Hepatocyte (in vitro differentiated cells): Measurements from ENCODE around the gene MEG3.

Experiments
- CTCF ChIP-seq: fragments of 200-600 bp; sonication (generic); IDR thresholded peaks from 2 replicates; pipeline ENCODE4 v1.5.1; 2016; ENCODE audit warnings: antibody characterized with exemption, mild to moderate bottlenecking; ENCODE audit not compliant: poor library complexity
- EZH2 ChIP-seq: fragments of 200-600 bp; sonication (generic); IDR thresholded peaks from 2 replicates; pipeline ENCODE4 v1.6.1; 2016; ENCODE audit warnings: antibody characterized with exemption, mild to moderate bottlenecking, borderline replicate concordance
- EZH2phosphoT487 ChIP-seq: fragments of 200-600 bp; sonication (generic); IDR thresholded peaks from one replicate; pipeline ENCODE4 v1.6.1; 2018; ENCODE audit warnings: antibody characterized with exemption, mild to moderate bottlenecking, low read depth, moderate library complexity; ENCODE audit not compliant: unreplicated experiment, severe bottlenecking

DNA sequence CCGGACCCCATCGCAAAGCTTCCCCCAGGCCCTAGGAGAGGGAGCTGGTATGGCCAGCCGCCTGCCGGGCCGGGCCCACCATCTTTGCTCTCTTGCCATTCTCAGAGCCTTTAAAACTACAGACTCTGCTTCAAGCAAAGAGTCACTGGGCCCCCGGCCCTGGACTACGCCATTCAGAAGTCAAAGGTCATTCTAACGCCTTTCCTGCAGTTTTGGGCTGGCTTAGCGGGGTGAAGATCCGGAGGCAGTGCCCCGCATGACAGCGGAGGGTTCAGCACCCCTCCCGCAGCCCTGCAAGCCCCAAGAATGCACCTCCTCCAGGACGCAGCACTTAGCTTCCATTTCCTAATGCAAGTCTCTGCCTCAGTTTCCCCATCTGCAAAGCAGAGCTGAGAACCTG is 38.3 kb upstream of the MEG3 start:
- TF ChIP-seq CTCF (no peak), EZH2phosphoT487 (no peak), EZH2 (no peak)
